H54 (cell line): Measurements from ENCODE around the gene ATN1.

Experiments
- DNase-seq: peaks from one replicate; pipeline ENCODE4 v3.0.0; 2011; ENCODE audit warnings: low spot score, mixed read lengths; ENCODE audit not compliant: insufficient read length
- FAIRE-seq: peaks from 3 replicates; lab custom pipeline; 2011; peaks lifted over from hg19 to GRCh38; lab: Jason Lieb, UNC
- POLR2A ChIP-seq: IDR thresholded peaks from 2 replicates; pipeline ENCODE4 v1.6.1; 2011; ENCODE audit warnings: low read depth, mild to moderate bottlenecking, low read length

ATN1 gene

GRCh38 chr12:6941267-6941666 lies 13.5 kb downstream of the ATN1 start:
- no peak for FAIRE-seq
- no peak for TF ChIP-seq POLR2A
- no peak for DNase-seq

- TF ChIP-seq POLR2A: no peak
- FAIRE-seq (no peak), DNase-seq (no peak)
Observed at GRCh38 chr12:6941782-6942181, 14.0 kb downstream of the ATN1 start.

- TF ChIP-seq POLR2A: no peak
- FAIRE-seq (no peak), DNase-seq (no peak)
Observed at GRCh38 chr12:6942331-6942665, 14.5 kb downstream of the ATN1 start.

- peak; percentile 88 for DNase-seq
- TF ChIP-seq POLR2A: no peak
Observed at GRCh38 chr12:6943389-6943721, 15.6 kb downstream of the ATN1 start.

GRCh38 chr12:6943722-6944380 lies 16.1 kb downstream of the ATN1 start, which contains the start of the genes C12orf57 and RNU7-1:
C12orf57 (plus strand) TSS chr12:6944022; CDS start chr12:6944122, 100 bp downstream.
RNU7-1 (plus strand) TSS chr12:6943816.
- peak; percentile 85 for TF ChIP-seq POLR2A
- FAIRE-seq (no peak), DNase-seq (peak; percentile 74)

More at GRCh38 chr12:6943389-6943721, 15.6 kb downstream of the ATN1 start:
- no peak for FAIRE-seq

GRCh38 chr12:6944381-6945186 lies 16.8 kb downstream of the ATN1 start:
- peak; percentile 55 for TF ChIP-seq POLR2A
- FAIRE-seq (no peak), DNase-seq (peak; percentile 93)

- DNase-seq (no peak), FAIRE-seq (no peak)
- no peak for TF ChIP-seq POLR2A
Observed at GRCh38 chr12:6945613-6946012, 17.9 kb downstream of the ATN1 start.

GRCh38 chr12:6946033-6946919 lies 18.5 kb downstream of the ATN1 start:
- FAIRE-seq (no peak), DNase-seq (no peak)
- TF ChIP-seq POLR2A: no peak

- FAIRE-seq (no peak), DNase-seq (no peak)
- no peak for TF ChIP-seq POLR2A
Observed at GRCh38 chr12:6946920-6947374, 19.2 kb downstream of the ATN1 start.

GRCh38 chr12:6947615-6948014 lies 19.9 kb downstream of the ATN1 start:
- FAIRE-seq: no peak
- TF ChIP-seq POLR2A: no peak
- no peak for DNase-seq

- DNase-seq (no peak), FAIRE-seq (no peak)
- TF ChIP-seq POLR2A: no peak
Observed at GRCh38 chr12:6948873-6949594, 21.3 kb downstream of the ATN1 start.

GRCh38 chr12:6950401-6950801 lies 22.6 kb downstream of the ATN1 start:
- FAIRE-seq (no peak), DNase-seq (no peak)

More at GRCh38 chr12:6950401-6950801, 22.6 kb downstream of the ATN1 start:
- no peak for TF ChIP-seq POLR2A
